Activated T-cell treated with anti-CD3 and anti-CD28 coated beads for 48 hours (primary cell): ENCODE data around the gene ZNF33A.
"Not testable (repeated sequence)": the region's sequence is repeated elsewhere in the genome, so short reads cannot be mapped to it uniquely, and the experiment has no call there.

Experiments
- DNase-seq: peaks from one replicate; pipeline ENCODE4 v3.0.0-alpha.2; 2020; ENCODE audit warnings: low read depth

The ZNF33A gene

GRCh38 chr10:38045129-38045528, 34.7 kb downstream of the ZNF33A start:
- no peak for DNase-seq

GRCh38 chr10:38047666-38048065, 37.2 kb downstream of the ZNF33A start:
- no peak for DNase-seq

GRCh38 chr10:38050212-38050611, 39.7 kb downstream of the ZNF33A start:
- no peak for DNase-seq

- no peak for DNase-seq
Measured at GRCh38 chr10:38054361-38054797, 43.9 kb downstream of the ZNF33A start.

GRCh38 chr10:38055274-38055894, 44.9 kb downstream of the ZNF33A start:
- DNase-seq = not testable (repeated sequence)

GRCh38 chr10:38069663-38070062, 59.2 kb downstream of the ZNF33A start:
- not testable (repeated sequence) for DNase-seq

GRCh38 chr10:38070501-38070900, 60.0 kb downstream of the ZNF33A start:
- no peak for DNase-seq

- DNase-seq = no peak
Measured at GRCh38 chr10:38072552-38072951, 62.1 kb downstream of the ZNF33A start.

- DNase-seq = no peak
Measured at GRCh38 chr10:38076687-38077086, 66.2 kb downstream of the ZNF33A start.

- not testable (repeated sequence) for DNase-seq
Measured at GRCh38 chr10:38093318-38093717, 82.8 kb downstream of the ZNF33A start.

GRCh38 chr10:38093816-38094157, 83.3 kb downstream of the ZNF33A start:
- no peak for DNase-seq

GRCh38 chr10:38094158-38094926, 83.9 kb downstream of the ZNF33A start, which contains the start of gene ZNF37A:
Gene ZNF37A, plus strand, starts transcription at chr10:38094337. Its CDS starts 2,281 bp downstream, at chr10:38096618.
- peak; percentile 81 for DNase-seq

- DNase-seq = no peak
Measured at GRCh38 chr10:38094927-38095574, 84.6 kb downstream of the ZNF33A start.

- DNase-seq = no peak
Measured at GRCh38 chr10:38102880-38103279, 92.4 kb downstream of the ZNF33A start.

GRCh38 chr10:38103756-38104155, 93.3 kb downstream of the ZNF33A start:
- no peak for DNase-seq

GRCh38 chr10:38112159-38112558, 101.7 kb downstream of the ZNF33A start:
- DNase-seq = no peak
